ENCODE measurements around the gene TBC1D5.

- TF ChIP-seq, protein P1, sequence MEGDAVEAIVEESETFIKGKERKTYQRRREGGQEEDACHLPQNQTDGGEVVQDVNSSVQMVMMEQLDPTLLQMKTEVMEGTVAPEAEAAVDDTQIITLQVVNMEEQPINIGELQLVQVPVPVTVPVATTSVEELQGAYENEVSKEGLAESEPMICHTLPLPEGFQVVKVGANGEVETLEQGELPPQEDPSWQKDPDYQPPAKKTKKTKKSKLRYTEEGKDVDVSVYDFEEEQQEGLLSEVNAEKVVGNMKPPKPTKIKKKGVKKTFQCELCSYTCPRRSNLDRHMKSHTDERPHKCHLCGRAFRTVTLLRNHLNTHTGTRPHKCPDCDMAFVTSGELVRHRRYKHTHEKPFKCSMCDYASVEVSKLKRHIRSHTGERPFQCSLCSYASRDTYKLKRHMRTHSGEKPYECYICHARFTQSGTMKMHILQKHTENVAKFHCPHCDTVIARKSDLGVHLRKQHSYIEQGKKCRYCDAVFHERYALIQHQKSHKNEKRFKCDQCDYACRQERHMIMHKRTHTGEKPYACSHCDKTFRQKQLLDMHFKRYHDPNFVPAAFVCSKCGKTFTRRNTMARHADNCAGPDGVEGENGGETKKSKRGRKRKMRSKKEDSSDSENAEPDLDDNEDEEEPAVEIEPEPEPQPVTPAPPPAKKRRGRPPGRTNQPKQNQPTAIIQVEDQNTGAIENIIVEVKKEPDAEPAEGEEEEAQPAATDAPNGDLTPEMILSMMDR (conservative IDR thresholded peaks at IDR 0.05; ENCODE audit: low read length) = no peak
- TF ChIP-seq EZH2phosphoT487 (IDR thresholded peaks at IDR 0.05; ENCODE audit: borderline replicate concordance) = no peak
Observed at GRCh38 chr3:17235310-17235709, 507.1 kb downstream of the TBC1D5 start.

All from Loucy (cell line).